Stimulated activated CD4-positive, alpha-beta T cell treated with anti-CD3 and anti-CD28 coated beads, Interleukin-2, amount 100 ng/mL, for 48 hours (primary cell): ENCODE data around the gene UBXN6.

Source experiments
- DNase-seq, 2 donors: peaks; one replicate each; pipeline ENCODE4 v3.0.0-alpha.2; 2020

UBXN6 gene

DNA sequence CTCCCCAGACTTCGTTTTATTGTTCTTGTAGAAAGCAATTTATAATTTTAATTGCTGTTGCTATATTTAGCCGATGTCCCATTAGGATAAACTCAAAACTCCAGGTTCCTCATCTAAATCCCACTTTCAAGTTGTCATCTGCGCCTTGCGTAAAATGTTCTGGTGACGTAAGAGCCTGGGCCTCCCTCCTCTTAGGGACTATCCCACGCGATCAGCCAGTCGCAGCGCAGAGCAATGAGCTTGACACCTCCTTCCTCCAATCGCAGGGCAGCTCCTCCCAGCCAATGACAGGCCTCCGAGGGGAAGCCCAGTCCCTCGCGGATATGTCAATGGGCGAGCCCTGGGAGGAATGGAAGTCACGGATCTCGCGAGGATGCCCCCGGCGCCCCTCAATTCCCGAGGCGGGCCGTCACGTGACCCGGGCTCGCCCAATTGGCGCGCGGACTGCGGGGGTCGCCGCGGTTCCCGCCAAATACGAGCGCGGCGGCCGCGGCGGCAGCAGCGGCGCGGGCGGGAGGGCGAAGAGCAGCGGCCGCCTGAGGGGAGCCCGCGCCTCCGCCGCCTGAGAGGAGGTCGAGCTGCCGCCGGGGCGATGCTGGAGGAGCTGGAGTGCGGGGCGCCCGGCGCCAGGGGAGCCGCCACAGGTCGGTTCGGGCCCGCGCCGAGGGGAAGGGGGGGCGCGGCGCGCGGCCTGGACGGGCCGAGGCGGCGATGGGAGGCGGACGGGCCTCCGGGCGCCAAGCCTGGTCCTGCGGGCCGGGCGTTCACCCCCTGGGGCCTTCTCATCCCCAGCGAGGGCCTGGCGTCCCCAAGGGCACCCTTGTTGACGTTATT lies 55.2 kb downstream of the UBXN6 start, which contains the start of gene CHAF1A:
Gene CHAF1A (plus strand): TSS at position 470 of the 834 bp plus-strand sequence. CDS start 123 bp downstream, at position 593.
- peak; percentile 99 for DNase-seq

DNA sequence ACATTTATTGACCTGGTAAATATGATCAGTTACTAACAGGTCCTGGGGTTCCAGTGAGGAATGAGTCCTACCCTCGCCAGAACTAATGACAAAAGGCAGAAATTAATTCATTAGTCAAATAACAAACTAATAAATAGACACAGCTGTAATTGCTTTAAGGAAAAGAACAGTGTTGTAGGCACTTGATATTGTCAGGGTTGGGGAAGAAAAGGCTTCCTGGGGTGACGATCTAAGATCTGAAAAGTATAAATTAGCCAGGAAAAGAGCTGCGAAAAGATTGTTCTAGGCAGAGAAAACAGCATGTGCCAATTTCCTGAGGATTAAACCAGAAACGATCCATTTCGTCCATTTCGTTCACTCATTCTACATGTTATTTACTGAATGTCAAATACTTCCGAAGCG lies 55.8 kb downstream of the UBXN6 start:
- no peak for DNase-seq

DNA sequence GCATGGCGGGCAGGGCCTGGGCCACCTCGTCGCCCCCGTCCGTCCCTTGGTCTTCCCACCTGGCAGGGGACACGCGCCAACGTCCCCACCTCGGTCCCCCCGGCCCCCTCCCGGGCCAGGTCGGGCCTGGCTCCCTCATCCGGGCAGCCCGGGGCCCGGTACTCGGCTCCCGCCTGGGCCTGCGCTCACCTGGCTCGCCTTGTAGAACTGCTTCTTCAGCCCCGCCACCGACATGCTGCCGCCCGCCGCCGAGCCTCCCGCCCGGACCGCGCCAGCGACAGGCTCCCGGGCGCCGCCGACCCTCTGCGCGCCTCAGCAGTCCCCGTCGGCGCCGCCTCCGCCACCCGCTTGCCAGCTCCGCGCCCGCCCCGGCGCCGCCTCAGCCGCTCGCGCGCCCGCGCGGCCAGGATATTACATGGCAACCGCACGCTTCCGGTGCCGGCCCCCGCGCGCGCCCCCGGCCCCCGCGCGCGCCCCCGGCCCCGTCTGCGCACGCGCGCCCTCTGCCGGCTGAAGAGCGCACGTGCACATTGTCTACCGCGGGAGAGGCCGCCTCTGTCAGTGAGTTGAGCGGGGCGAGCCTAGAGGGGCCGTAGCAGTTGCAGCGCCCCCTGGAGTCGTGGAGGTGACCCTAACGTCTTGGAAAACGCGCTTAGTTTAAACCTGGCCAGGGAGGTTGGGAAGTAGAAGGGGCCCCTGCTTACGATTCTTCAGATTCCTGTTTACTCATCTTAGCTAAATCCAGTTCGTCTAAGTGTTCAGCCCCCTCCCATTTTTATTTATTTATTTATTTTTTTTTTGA lies 57.3 kb downstream of the UBXN6 start, which contains the start of gene SH3GL1:
Gene SH3GL1 (minus strand): TSS at position 413 of the 802 bp plus-strand sequence. CDS start 179 bp downstream, at position 234.
- DNase-seq: peak; percentile 91 to 97

- no peak for DNase-seq
Measured at GRCh38 chr19:4399812-4400134, 57.8 kb downstream of the UBXN6 start.

DNA sequence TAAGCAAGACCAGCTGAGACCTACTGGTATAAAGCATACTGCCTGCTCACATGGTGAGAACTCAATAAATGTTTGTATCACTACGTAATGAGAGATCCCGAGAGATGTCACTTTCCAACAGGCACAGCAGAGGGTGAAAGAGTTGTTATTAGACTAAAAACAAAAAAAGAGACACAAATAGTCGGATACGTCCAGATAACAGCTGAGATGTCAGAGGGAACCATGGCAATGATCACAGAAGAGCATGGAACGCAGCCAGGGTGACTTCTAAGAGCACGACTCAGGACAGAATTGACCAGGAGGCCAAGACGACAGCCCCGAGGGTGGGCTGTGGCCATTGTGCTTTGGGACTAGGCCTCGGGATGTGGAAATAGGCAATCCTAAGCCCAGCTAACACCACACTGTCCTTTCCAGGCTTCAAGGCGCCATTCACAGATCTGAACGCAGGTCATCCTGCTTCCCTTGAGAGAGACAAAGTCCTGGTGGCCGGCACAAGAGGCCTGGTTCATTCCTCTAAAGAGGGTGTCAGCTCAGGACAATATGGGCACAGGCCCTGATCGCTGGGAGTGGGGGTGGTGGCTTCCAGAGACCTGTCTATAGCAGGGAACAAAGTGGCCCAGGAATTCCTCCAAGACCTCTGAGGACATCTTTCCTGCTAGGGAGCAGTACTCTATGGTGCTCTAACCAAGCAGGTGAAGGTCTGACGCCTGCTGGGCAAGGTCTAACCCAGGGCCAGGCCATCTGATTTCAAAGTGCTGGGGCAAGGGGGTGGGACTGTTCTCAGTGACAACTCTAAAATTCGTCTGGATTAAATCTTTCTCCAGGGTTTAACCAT lies 60.4 kb downstream of the UBXN6 start:
- DNase-seq: no peak
